K562 (cell line): ENCODE results near the gene COL8A2. TPM values are rescaled to one million over a fixed set of nuclear protein-coding genes. Genes with fewer than 3 reads are reported as not detected.

Source experiments
- ARID2 ChIP-seq: fragments of 450-650 bp; IDR thresholded peaks from 2 replicates; pipeline ENCODE4 v1.6.1; 2017; ENCODE audit warnings: antibody characterized with exemption, mild to moderate bottlenecking
- BCOR ChIP-seq: fragments of 450-650 bp; IDR thresholded peaks from 2 replicates; pipeline ENCODE4 v1.6.1; 2016
- CBFA2T2 ChIP-seq: fragments of 450-650 bp; conservative IDR thresholded peaks from 2 replicates; pipeline ENCODE4 v1.6.1; 2017; ENCODE audit warnings: mild to moderate bottlenecking
- CREB3 ChIP-seq: fragments of 450-650 bp; conservative IDR thresholded peaks from 2 replicates; pipeline ENCODE4 v1.6.1; 2016; ENCODE audit warnings: missing genetic modification characterization, low read depth, mild to moderate bottlenecking, missing compliant biosample characterization, moderate library complexity
- CTCFL ChIP-seq: IDR thresholded peaks from 2 replicates; pipeline ENCODE4 v1.6.1; 2011; ENCODE audit warnings: borderline replicate concordance, low read depth, mild to moderate bottlenecking, moderate library complexity, low read length; ENCODE audit not compliant: insufficient read depth, poor library complexity, severe bottlenecking
- DACH1 ChIP-seq: fragments of 450-650 bp; IDR thresholded peaks from 2 replicates; pipeline ENCODE4 v1.6.1; 2018; ENCODE audit not compliant: partially characterized antibody
- E2F5 ChIP-seq: sonication (generic); formaldehyde crosslinking; IDR thresholded peaks from 2 replicates; pipeline ENCODE4 v1.8.0; 2022; ENCODE audit warnings: mild to moderate bottlenecking, missing genetic modification reagents
- ETV6 ChIP-seq, 3 experiments: fragments of 150-350 bp in 1 of 3; sonication (generic) in 1 of 3; formaldehyde crosslinking in 1 of 3; IDR thresholded peaks; 2 replicates each; pipeline versions ENCODE4 v1.6.1 to v1.8.0; 2014 to 2022; ENCODE audit warnings: borderline replicate concordance in 2 of 3, low read depth in 2 of 3, antibody characterized with exemption in 1 of 3, low read length in 1 of 3, mild to moderate bottlenecking in 1 of 3, missing genetic modification reagents in 1 of 3
- FOXJ2 ChIP-seq: fragments of 200-800 bp; sonication (Bioruptor generic); IDR thresholded peaks from 2 replicates; pipeline ENCODE4 v1.6.1; 2016; ENCODE audit warnings: missing genetic modification characterization, missing compliant biosample characterization
- KLF1 ChIP-seq: fragments of 450-650 bp; IDR thresholded peaks from 2 replicates; pipeline ENCODE4 v1.6.1; 2016; ENCODE audit warnings: missing genetic modification characterization, missing compliant biosample characterization
- MCM7 ChIP-seq, 2 experiments: fragments of 450-650 bp; IDR thresholded peaks; 2 replicates each; pipeline ENCODE4 v1.6.1; 2016 to 2018
- NUFIP1 ChIP-seq: fragments of 450-650 bp; IDR thresholded peaks from 2 replicates; pipeline ENCODE4 v1.6.1; 2018; ENCODE audit not compliant: partially characterized antibody
- ZBTB2 ChIP-seq: fragments of 450-650 bp; IDR thresholded peaks from 2 replicates; pipeline ENCODE4 v1.6.1; 2016; ENCODE audit warnings: antibody characterized with exemption
- ZMIZ1 ChIP-seq, 2 experiments: fragments of 150-350 bp in 1 of 2; IDR thresholded peaks; 2 replicates each; pipeline ENCODE4 v1.6.1; 2012 to 2016; ENCODE audit warnings: low read depth in 2 of 2, low read length in 2 of 2, mild to moderate bottlenecking in 1 of 2, moderate library complexity in 1 of 2
- ZNF280A ChIP-seq: fragments of 450-650 bp; IDR thresholded peaks from 2 replicates; pipeline ENCODE4 v1.6.1; 2018; ENCODE audit warnings: mild to moderate bottlenecking, low read depth; ENCODE audit not compliant: partially characterized antibody
- ZNF668 ChIP-seq: fragments of 250-450 bp; sonication (Bioruptor Pico); IDR thresholded peaks from 2 replicates; pipeline ENCODE4 v1.8.0; 2022; ENCODE audit warnings: mild to moderate bottlenecking, inconsistent platforms
- polyA plus RNA-seq, 8 experiments: library from polyadenylated mRNA; depleted of rRNA in 4 of 8; stranded (reverse) in 5 of 8; unstranded in 3 of 8; fragments of >200 nt; fragmentation: Nextera tagmentation in 2 of 8; fragmentation: Illumina TruSeq in 1 of 8; extraction: Ambion mirVana in 2 of 8; extraction: Trizol in 1 of 8; gene quantifications; 2 replicates each; pipeline versions ENCODE4 v1.2.1 to v1.2.3, GENCODE V29; 2011 to 2014; ENCODE audit warnings: inconsistent platforms in 1 of 8, missing spikeins in 1 of 8
- total RNA-seq, 7 experiments: library from RNA; depleted of rRNA in 6 of 7; stranded (reverse); fragments of >200 nt in 6 of 7; fragmentation: Illumina TruSeq in 2 of 7; extraction: Trizol in 2 of 7; gene quantifications; 2 replicates each; pipeline versions ENCODE4 v1.2.1 to v1.2.3, GENCODE V29; 2011 to 2021; ENCODE audit warnings: low replicate concordance in 1 of 7

COL8A2 gene
- total and polyA plus RNA-seq, 9 of the 15 experiments (the other 6 are each of a cell fraction or from before 2014, with no cell fraction given): 0.03 to 0.14 (median 0.04) TPM; not detected in 5

GRCh38 chr1:36128126-36128904 is 3.3 kb upstream of the COL8A2 start (continued):
- TF ChIP-seq ZMIZ1 (IDR thresholded peaks at IDR 0.05; ENCODE audit: low read depth in 2 of 2, low read length in 2 of 2) (no peak), KLF1 (tag) (no peak), ZBTB2 (0 out of 2 replicates have a peak, but pooled peaks have one; percentile 26), ETV6 (IDR thresholded peaks at IDR 0.05; ENCODE audit: borderline replicate concordance in 1 of 2, low read depth in 2 of 2, low read length in 1 of 2) (no peak), ETV6 (CRISPR knock-in tag; IDR thresholded peaks at IDR 0.05; ENCODE audit: borderline replicate concordance) (no peak), CBFA2T2 (peak; percentile 81), MCM7 (IDR thresholded peaks at IDR 0.05) (no peak), CTCFL (no peak), NUFIP1 (no peak), ARID2 (no peak), ZNF280A (no peak), DACH1 (peak; percentile 38), FOXJ2 (tag) (no peak), BCOR (peak; percentile 17; the same call in 1 of the 2 replicates), CREB3 (tag) (no peak), E2F5 (no peak), ZNF668 (CRISPR knock-in tag) (no peak)
